H1 (cell line): Measurements from ENCODE around the gene NRXN3. TPM values are rescaled to one million over a fixed set of nuclear protein-coding genes. Genes with fewer than 3 reads are reported as not detected.

ENCODE experiments used
- CTCF ChIA-PET: fragments of 300-600 bp; sonication (Branson Sonifier 250); formaldehyde crosslinking; loops from one replicate; lab custom pipeline; 2021; ENCODE audit not compliant: partially characterized antibody; lab: Charles Lee
- POLR2A ChIA-PET: fragments of 300-600 bp; sonication (Branson Sonifier 250); formaldehyde crosslinking; loops from one replicate; lab custom pipeline; 2021; ENCODE audit warnings: inconsistent platforms; ENCODE audit not compliant: partially characterized antibody; lab: Charles Lee
- DNase-seq, 2 experiments: peaks; one replicate each; pipeline versions ENCODE4 v3.0.0 to v3.0.0-alpha.2; 2010 to 2022; ENCODE audit warnings: low spot score in 2 of 2, low read depth in 1 of 2, mixed read lengths in 1 of 2
- FAIRE-seq: peaks from 2 replicates; lab custom pipeline; 2011; peaks lifted over from hg19 to GRCh38; lab: Jason Lieb, UNC
- H2AFZ ChIP-seq: 2 replicates; pipeline ENCODE4 v1.8.1; 2012; ENCODE audit warnings: low read length, inconsistent platforms
- H2AK5ac ChIP-seq: 2 replicates; pipeline ENCODE4 v1.6.1; 2013; ENCODE audit warnings: low read depth, low read length
- H2BK120ac ChIP-seq: replicated peaks from 2 replicates; pipeline ENCODE3; 2013; ENCODE audit warnings: low read depth, low read length, inconsistent platforms
- H2BK12ac ChIP-seq: 2 replicates; pipeline ENCODE4 v1.6.1; 2013; ENCODE audit warnings: low read depth, low read length
- H2BK15ac ChIP-seq: 2 replicates; pipeline ENCODE4 v1.6.1; 2013; ENCODE audit warnings: low read length
- H2BK20ac ChIP-seq: 2 replicates; pipeline ENCODE4 v1.6.1; 2013; ENCODE audit warnings: low read length
- H2BK5ac ChIP-seq: 2 replicates; pipeline ENCODE4 v1.6.1; 2013; ENCODE audit warnings: low read depth, low read length
- H3K14ac ChIP-seq: 2 replicates; pipeline ENCODE4 v1.6.1; 2013; ENCODE audit warnings: inconsistent platforms; ENCODE audit not compliant: insufficient read length
- H3K18ac ChIP-seq: 2 replicates; pipeline ENCODE4 v1.6.1; 2013; ENCODE audit warnings: low read length; ENCODE audit errors: extremely low read depth
- H3K23ac ChIP-seq: 2 replicates; pipeline ENCODE4 v1.6.1; 2013; ENCODE audit warnings: inconsistent platforms; ENCODE audit not compliant: insufficient read length
- H3K23me2 ChIP-seq: 2 replicates; pipeline ENCODE4 v1.6.1; 2013; ENCODE audit warnings: low read depth, low read length
- H3K27ac ChIP-seq: 2 replicates; pipeline ENCODE4 v1.6.1; 2011; ENCODE audit warnings: low read depth, low read length, inconsistent platforms
- H3K27me3 ChIP-seq, 4 experiments: replicated peaks in 1 of 4; 1 replicate in 1 of 4; 2 replicates in 3 of 4; pipeline versions ENCODE4 v1.6.1 to v1.8.1; 2011 to 2013; ENCODE audit warnings: low read length in 3 of 4, mild to moderate bottlenecking in 3 of 4, inconsistent platforms in 2 of 4, mixed read lengths in 2 of 4, moderate library complexity in 1 of 4; ENCODE audit not compliant: control insufficient read depth in 3 of 4, insufficient read depth in 3 of 4; ENCODE audit errors: extremely low read depth in 1 of 4
- H3K36me3 ChIP-seq, 4 experiments: 2 replicates each; pipeline versions ENCODE4 v1.6.1 to v1.8.1; 2011 to 2013; ENCODE audit warnings: mild to moderate bottlenecking in 4 of 4, low read length in 3 of 4, moderate library complexity in 2 of 4, control low read depth in 1 of 4, inconsistent platforms in 1 of 4; ENCODE audit not compliant: insufficient read depth in 4 of 4, control insufficient read depth in 2 of 4
- H3K4ac ChIP-seq: replicated peaks from 2 replicates; pipeline ENCODE3; 2013; ENCODE audit warnings: low read length, low read depth, mixed read lengths, inconsistent platforms; ENCODE audit not compliant: insufficient read length
- H3K4me1 ChIP-seq, 4 experiments: replicated peaks in 1 of 4; 1 replicate in 1 of 4; 2 replicates in 3 of 4; pipeline versions ENCODE4 v1.6.1 to v1.8.1; 2011 to 2013; ENCODE audit warnings: low read length in 3 of 4, inconsistent platforms in 2 of 4, mixed read lengths in 1 of 4; ENCODE audit not compliant: insufficient read depth in 4 of 4, control insufficient read depth in 3 of 4
- H3K4me2 ChIP-seq, 2 experiments: 2 replicates each; pipeline versions ENCODE4 v1.6.1 to v1.8.1; 2011 to 2013; ENCODE audit warnings: low read depth in 2 of 2, low read length in 2 of 2, control low read depth in 1 of 2, inconsistent platforms in 1 of 2, mild to moderate bottlenecking in 1 of 2; ENCODE audit not compliant: insufficient read depth in 1 of 2
- H3K4me3 ChIP-seq, 4 experiments: fragments of 200-600, 300-600 bp in 1 of 4; sonication (generic), shearing (Covaris generic), sonication (Bioruptor Twin) in 1 of 4; 2 replicates each; pipeline versions ENCODE4 v1.5.1 to v1.8.1; 2011 to 2016; ENCODE audit warnings: low read length in 4 of 4, low read depth in 3 of 4, control low read depth in 2 of 4, inconsistent platforms in 2 of 4, mild to moderate bottlenecking in 2 of 4, mixed read lengths in 1 of 4, moderate library complexity in 1 of 4; ENCODE audit not compliant: insufficient read depth in 2 of 4; ENCODE audit errors: extremely low read depth in 1 of 4
- H3K56ac ChIP-seq: replicated peaks from 2 replicates; pipeline ENCODE3; 2013; ENCODE audit warnings: low read depth, mild to moderate bottlenecking, mixed read lengths, low read length, inconsistent platforms; ENCODE audit not compliant: insufficient read length
- H3K79me1 ChIP-seq: 2 replicates; pipeline ENCODE4 v1.6.1; 2013; ENCODE audit warnings: low read depth, low read length, control low read depth
- H3K79me2 ChIP-seq, 2 experiments: 2 replicates each; pipeline versions ENCODE4 v1.6.1 to v1.8.1; 2012 to 2013; ENCODE audit warnings: low read length in 2 of 2, mild to moderate bottlenecking in 2 of 2, inconsistent platforms in 1 of 2; ENCODE audit not compliant: insufficient read depth in 2 of 2, control insufficient read depth in 1 of 2
- H3K9ac ChIP-seq, 4 experiments: replicated peaks in 1 of 4; 1 replicate in 1 of 4; 2 replicates in 3 of 4; pipeline versions ENCODE4 v1.6.1 to v1.8.1; 2011 to 2013; ENCODE audit warnings: low read depth in 3 of 4, low read length in 3 of 4, control low read depth in 2 of 4, mild to moderate bottlenecking in 2 of 4, moderate library complexity in 2 of 4, inconsistent platforms in 1 of 4; ENCODE audit errors: extremely low read depth in 1 of 4
- H3K9me3 ChIP-seq, 2 experiments: 2 replicates each; pipeline versions ENCODE4 v1.6.1 to v1.8.1; 2012 to 2013; ENCODE audit warnings: mild to moderate bottlenecking in 2 of 2, moderate library complexity in 2 of 2, control low read depth in 1 of 2, inconsistent platforms in 1 of 2, low read depth in 1 of 2, low read length in 1 of 2, mixed read lengths in 1 of 2; ENCODE audit not compliant: insufficient read depth in 2 of 2
- H4K20me1 ChIP-seq, 2 experiments: replicated peaks in 1 of 2; 2 replicates each; pipeline versions ENCODE3 to v1.8.1; 2011 to 2013; ENCODE audit warnings: inconsistent platforms in 2 of 2, low read length in 2 of 2, mild to moderate bottlenecking in 1 of 2; ENCODE audit not compliant: insufficient read depth in 2 of 2, control insufficient read depth in 1 of 2
- H4K5ac ChIP-seq: 2 replicates; pipeline ENCODE4 v1.6.1; 2013; ENCODE audit warnings: low read length, low read depth, mixed read lengths, inconsistent platforms; ENCODE audit not compliant: insufficient read length
- H4K8ac ChIP-seq: 2 replicates; pipeline ENCODE4 v1.8.0; 2013; ENCODE audit warnings: mild to moderate bottlenecking, moderate library complexity, low read length, inconsistent platforms; ENCODE audit not compliant: insufficient read depth; ENCODE audit errors: extremely low read depth
- H4K91ac ChIP-seq: replicated peaks from 2 replicates; pipeline ENCODE3; 2013; ENCODE audit warnings: low read length, mixed read lengths, inconsistent platforms; ENCODE audit not compliant: insufficient read length
- GTF2F1 ChIP-seq: IDR thresholded peaks from 2 replicates; pipeline ENCODE4 v1.6.1; 2012; ENCODE audit warnings: low read depth, low read length, improper control_type of control experiment, borderline replicate concordance
- JUN ChIP-seq: IDR thresholded peaks from 2 replicates; pipeline ENCODE4 v1.6.1; 2011; ENCODE audit warnings: low read depth, mild to moderate bottlenecking, improper control_type of control experiment, low read length
- KDM5A ChIP-seq: fragments of 200-600 bp; IDR thresholded peaks from 2 replicates; pipeline ENCODE4 v1.7.1; 2012; ENCODE audit warnings: mild to moderate bottlenecking, low read length, inconsistent platforms, mixed read lengths
- POU5F1 ChIP-seq: IDR thresholded peaks from 2 replicates; pipeline ENCODE4 v1.6.1; 2011; ENCODE audit warnings: low read depth, mild to moderate bottlenecking, low read length, moderate library complexity
- SRF ChIP-seq: IDR thresholded peaks from 2 replicates; pipeline ENCODE4 v1.6.1; 2011; ENCODE audit warnings: mild to moderate bottlenecking, low read depth, low read length, moderate library complexity
- TBP ChIP-seq: IDR thresholded peaks from 2 replicates; pipeline ENCODE4 v1.6.1; 2011; ENCODE audit warnings: low read depth, low read length, improper control_type of control experiment
- WGBS, 2 experiments: shearing (Covaris generic) in 1 of 2; methylation state at CpG; one replicate each; pipeline versions ENCODE4 v1.1.6 to v1.1.7; 2013 to 2015; ENCODE audit warnings: low lambda C conversion rate in 2 of 2, mixed read lengths in 2 of 2, inconsistent platforms in 1 of 2, low coverage in 1 of 2, missing lambda C conversion rate in 1 of 2; ENCODE audit not compliant: insufficient replicate concordance in 2 of 2, insufficient coverage in 1 of 2, insufficient read length in 1 of 2; ENCODE audit errors: extremely low coverage in 1 of 2, missing lambda C conversion rate in 1 of 2; 5-methylcytosine and 5-hydroxymethylcytosine counted together
- polyA plus RNA-seq, 7 experiments: library from polyadenylated mRNA; depleted of rRNA in 3 of 7; stranded (reverse) in 5 of 7; unstranded in 2 of 7; fragments of >200 nt in 5 of 7; fragments of 200-250 nt in 2 of 7; gene quantifications; 1 replicate in 5 of 7; 2 replicates in 1 of 7; 4 replicates in 1 of 7; pipeline versions ENCODE4 v1.2.1 to v1.2.3, GENCODE V29; 2011 to 2013; ENCODE audit warnings: missing spikeins in 2 of 7, mixed read lengths in 2 of 7
- total RNA-seq: library from RNA; stranded (reverse); fragmentation: NEBNext Ultra II Directional; extraction: Animal tissue kit (Norgen Biotek cat#: 25700); gene quantifications from 2 replicates; pipeline ENCODE4 v1.2.1, GENCODE V29; 2021

Gene NRXN3
- total and polyA plus RNA-seq, 2 of the 8 experiments (the other 6 are each of a cell fraction or from before 2014, with no cell fraction given), result 2.6 to 4.1 TPM

GRCh38 chr14:79094951-79095350 lies 924.8 kb downstream of the NRXN3 start:
- no peak overlapping the region for H3K27ac ChIP-seq
- no peaks in the 10 kb centered on the region; the same call in 1 of the 2 replicates for H3K23me2 ChIP-seq
- H4K20me1 ChIP-seq, result no peaks in the 10 kb centered on the region
- FAIRE-seq (no peak), DNase-seq (no peak)
- no peak overlapping the region for H3K4me3 ChIP-seq
- H3K79me2 ChIP-seq, result no peaks in the 10 kb centered on the region
- no peak overlapping the region for H4K8ac ChIP-seq
- no peak overlapping the region for H4K91ac ChIP-seq
- no peak overlapping the region for H2BK12ac ChIP-seq
- no peaks in the 10 kb centered on the region for H3K36me3 ChIP-seq
- no peak overlapping the region for H2BK20ac ChIP-seq
- H2BK5ac ChIP-seq, result no peak overlapping the region
- CTCF ChIA-PET, result interaction anchor here (1.2 kb wide), 1 partner anchor 161 kb away, joined by 4 read pairs; no protein-coding TSS in a partner anchor
- H3K79me1 ChIP-seq, result no peaks in the 10 kb centered on the region
- POLR2A ChIA-PET, result interaction anchor here (0.6 kb wide), 1 partner anchor 14 kb away, joined by 3 read pairs; no protein-coding TSS in a partner anchor
- no peak overlapping the region for H2BK15ac ChIP-seq
- no peak overlapping the region for H3K9ac ChIP-seq
- H3K23ac ChIP-seq, result no peak overlapping the region
- TF ChIP-seq POU5F1, result no peak
- no peak for TF ChIP-seq TBP
- no peak for TF ChIP-seq KDM5A
- TF ChIP-seq SRF, result no peak
- no peak for TF ChIP-seq JUN
- TF ChIP-seq GTF2F1, result no peak
- no peak overlapping the region for H2BK120ac ChIP-seq
- H3K4me2 ChIP-seq, result no peak overlapping the region
- no peak overlapping the region for H3K4ac ChIP-seq
- H4K5ac ChIP-seq, result no peak overlapping the region
- peaks cover 0 to 6% (median 2%) of the 10 kb centered on the region in 4 experiments; a peak in 2 of 7 replicates for H3K4me1 ChIP-seq
- H3K27me3 ChIP-seq, result peaks cover 0 to 17% (median 1%) of the 10 kb centered on the region in 4 experiments; a peak in 2 of 7 replicates
- no peak overlapping the region for H3K18ac ChIP-seq
- H2AFZ ChIP-seq, result no peak overlapping the region
- no peaks in the 10 kb centered on the region for H3K9me3 ChIP-seq
- no peak overlapping the region for H3K56ac ChIP-seq
- no peak overlapping the region for H3K14ac ChIP-seq
- H2AK5ac ChIP-seq, result no peak overlapping the region
- WGBS, 2 experiments, result 92% methylated on average over 2 of the region's 2 CpGs; no CpG with 5 or more reads in 1 of the 2 experiments
